Fibroblast of lung (primary cell): Measurements from ENCODE around the gene LRRTM1. TPM values are rescaled to one million over a fixed set of nuclear protein-coding genes. Genes with fewer than 3 reads are reported as not detected.
A peak's percentile ranks its signal among the peaks of the same experiment; 100 is the strongest.

Source experiments
- DNase-seq, 2 donors: peaks; one replicate each; pipeline versions ENCODE4 v3.0.0 to v3.0.0-alpha.2; 2010; ENCODE audit warnings: low read depth in 2 of 2
- H2AFZ ChIP-seq: 2 replicates; pipeline ENCODE4 v1.5.1; 2012; ENCODE audit warnings: low read length, control low read depth, inconsistent platforms
- H3K27ac ChIP-seq: 2 replicates; pipeline ENCODE4 v1.5.1; 2011; ENCODE audit warnings: low read length, control low read depth; ENCODE audit not compliant: insufficient read depth
- H3K27me3 ChIP-seq: 2 replicates; pipeline ENCODE4 v1.5.1; 2011; ENCODE audit warnings: mild to moderate bottlenecking, low read length; ENCODE audit not compliant: control insufficient read depth, insufficient read depth
- H3K36me3 ChIP-seq: 2 replicates; pipeline ENCODE4 v1.5.1; 2011; ENCODE audit warnings: low read length; ENCODE audit not compliant: control insufficient read depth, insufficient read depth
- H3K4me1 ChIP-seq: 2 replicates; pipeline ENCODE4 v1.5.1; 2011; ENCODE audit warnings: low read length; ENCODE audit not compliant: control insufficient read depth, insufficient read depth; ENCODE audit errors: extremely low read depth
- H3K4me2 ChIP-seq: 2 replicates; pipeline ENCODE4 v1.5.1; 2011; ENCODE audit warnings: low read length, control low read depth; ENCODE audit not compliant: insufficient read depth; ENCODE audit errors: extremely low read depth
- H3K4me3 ChIP-seq, 4 experiments: fragments of 200-600 bp in 1 of 4; sonication (generic) in 1 of 4; replicated peaks in 1 of 4; 2 replicates each; pipeline ENCODE4 v1.5.1; 2011 to 2016; ENCODE audit warnings: low read length in 4 of 4, low read depth in 3 of 4, mild to moderate bottlenecking in 3 of 4, control low read depth in 2 of 4, inconsistent platforms in 1 of 4, mixed read lengths in 1 of 4; ENCODE audit not compliant: insufficient read depth in 1 of 4; ENCODE audit errors: control extremely low read depth in 1 of 4
- H3K79me2 ChIP-seq: 2 replicates; pipeline ENCODE4 v1.5.1; 2012; ENCODE audit warnings: mild to moderate bottlenecking, low read length, inconsistent platforms; ENCODE audit not compliant: control insufficient read depth, insufficient read depth
- H3K9ac ChIP-seq: 2 replicates; pipeline ENCODE4 v1.5.1; 2011; ENCODE audit warnings: mild to moderate bottlenecking, low read length, control low read depth; ENCODE audit not compliant: insufficient read depth
- H3K9me3 ChIP-seq: 2 replicates; pipeline ENCODE4 v1.5.1; 2012; ENCODE audit warnings: low read depth, low read length; ENCODE audit not compliant: control insufficient read depth, insufficient read depth
- H4K20me1 ChIP-seq: 2 replicates; pipeline ENCODE4 v1.5.1; 2011; ENCODE audit warnings: low read length; ENCODE audit not compliant: control insufficient read depth, insufficient read depth; ENCODE audit errors: extremely low read depth
- CTCF ChIP-seq, 2 donors: IDR thresholded peaks in 1 of 2; conservative IDR thresholded peaks in 1 of 2; 1 replicate in 1 of 2; 2 replicates in 1 of 2; pipeline ENCODE4 v1.5.1; 2011 to 2012; ENCODE audit warnings: low read length in 2 of 2, control low read depth in 1 of 2, inconsistent platforms in 1 of 2, low read depth in 1 of 2, mild to moderate bottlenecking in 1 of 2
- EZH2 ChIP-seq: IDR thresholded peaks from 2 replicates; pipeline ENCODE4 v1.5.1; 2012; ENCODE audit warnings: low read length, control low read depth, mild to moderate bottlenecking; ENCODE audit errors: missing control alignments
- polyA plus RNA-seq, 2 donors: library from polyadenylated mRNA; depleted of rRNA in 1 of 2; stranded (reverse) in 1 of 2; unstranded in 1 of 2; fragments of >200 nt; gene quantifications; 2 replicates each; pipeline ENCODE4 v1.2.1, GENCODE V29; 2011 to 2012; ENCODE audit warnings: missing spikeins in 1 of 2
- total RNA-seq: library from RNA; depleted of rRNA; stranded (reverse); fragments of >200 nt; gene quantifications from 2 replicates; pipeline ENCODE4 v1.2.1, GENCODE V29; 2014

Gene LRRTM1
- total and polyA plus RNA-seq, 2 donors (not counting 1 experiment from before 2014, with no cell fraction given), result not detected

DNA sequence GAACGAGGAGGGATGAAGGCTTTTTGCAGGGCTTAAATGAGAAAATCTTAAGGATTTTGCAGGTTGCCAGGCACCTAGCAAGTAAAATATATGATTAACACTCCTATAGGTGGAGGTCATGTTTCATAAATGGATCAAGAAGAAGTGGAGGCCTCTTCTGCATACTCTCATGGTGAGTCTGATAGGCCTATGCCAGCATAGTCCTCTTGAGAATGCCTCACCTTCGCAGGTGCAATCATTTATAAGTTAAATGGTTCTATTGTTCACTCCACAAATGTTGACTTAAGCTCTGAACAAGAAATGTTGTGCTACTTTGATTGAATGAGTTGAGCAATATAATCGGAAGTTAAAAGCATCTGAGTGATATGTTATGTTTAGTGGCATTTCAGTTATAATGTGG is 12.1 kb downstream of the LRRTM1 start:
- no peak overlapping the region for H3K4me3 ChIP-seq
- H2AFZ ChIP-seq, result no peak overlapping the region
- no peak overlapping the region for H3K27ac ChIP-seq
- no peaks in the 10 kb centered on the region for H3K4me1 ChIP-seq
- H3K9ac ChIP-seq, result no peak overlapping the region
- no peak overlapping the region for H3K4me2 ChIP-seq
- TF ChIP-seq EZH2 (no peak), CTCF (conservative IDR thresholded peaks at IDR 0.05 in 1 of 2, IDR thresholded peaks at IDR 0.05 in 1 of 2; ENCODE audit: low read depth in 1 of 2, low read length in 2 of 2) (no peak)
- no peaks in the 10 kb centered on the region for H3K27me3 ChIP-seq
- no peaks in the 10 kb centered on the region for H4K20me1 ChIP-seq
- H3K79me2 ChIP-seq, result no peaks in the 10 kb centered on the region
- no peaks in the 10 kb centered on the region for H3K9me3 ChIP-seq
- no peaks in the 10 kb centered on the region for H3K36me3 ChIP-seq
- no peak for DNase-seq

GRCh38 chr2:80291656-80292055 is 12.9 kb downstream of the LRRTM1 start:
- Histone ChIP-seq H4K20me1 (no peaks in the 10 kb centered on the region), H3K79me2 (no peaks in the 10 kb centered on the region), H3K27me3 (no peaks in the 10 kb centered on the region), H3K4me3 (no peak overlapping the region), H2AFZ (no peak overlapping the region), H3K9ac (no peak overlapping the region), H3K9me3 (no peaks in the 10 kb centered on the region), H3K36me3 (no peaks in the 10 kb centered on the region), H3K4me1 (no peaks in the 10 kb centered on the region), H3K4me2 (no peak overlapping the region), H3K27ac (no peak overlapping the region)
- TF ChIP-seq EZH2, result no peak
- no peak for TF ChIP-seq CTCF (conservative IDR thresholded peaks at IDR 0.05 in 1 of 2, IDR thresholded peaks at IDR 0.05 in 1 of 2; ENCODE audit: low read depth in 1 of 2, low read length in 2 of 2)
- no peak for DNase-seq

- no peak overlapping the region for H3K9ac ChIP-seq
- no peaks in the 10 kb centered on the region for H3K27me3 ChIP-seq
- no peak overlapping the region for H3K4me2 ChIP-seq
- H3K36me3 ChIP-seq, result no peaks in the 10 kb centered on the region
- no peaks in the 10 kb centered on the region for H4K20me1 ChIP-seq
- no peak for TF ChIP-seq EZH2
- peak; percentile 29 to 32 for TF ChIP-seq CTCF (conservative IDR thresholded peaks at IDR 0.05 in 1 of 2, IDR thresholded peaks at IDR 0.05 in 1 of 2; ENCODE audit: low read depth in 1 of 2, low read length in 2 of 2)
- H3K9me3 ChIP-seq, result no peaks in the 10 kb centered on the region
- H3K27ac ChIP-seq, result no peak overlapping the region
- H3K79me2 ChIP-seq, result no peaks in the 10 kb centered on the region
- DNase-seq, result peak in 1 of 2 donors; percentile 14
- H3K4me1 ChIP-seq, result no peaks in the 10 kb centered on the region
- no peak overlapping the region for H2AFZ ChIP-seq
- H3K4me3 ChIP-seq, result no peak overlapping the region
Observed at GRCh38 chr2:80288576-80288975, 16.0 kb downstream of the LRRTM1 start.
